NK-92 treated with Interleukin-12 subunit alpha and Interleukin-12 subunit beta, amount 100 ng/mL, for 24 hours (cell line): ENCODE data around the gene PTPRT.

Experiments
- DNase-seq: peaks from one replicate; lab custom pipeline; 2025; lab: John Stamatoyannopoulos, UW

Gene PTPRT

GRCh38 chr20:43022568-43022967, 167.1 kb downstream of the PTPRT start:
- DNase-seq, result no peak

DNA sequence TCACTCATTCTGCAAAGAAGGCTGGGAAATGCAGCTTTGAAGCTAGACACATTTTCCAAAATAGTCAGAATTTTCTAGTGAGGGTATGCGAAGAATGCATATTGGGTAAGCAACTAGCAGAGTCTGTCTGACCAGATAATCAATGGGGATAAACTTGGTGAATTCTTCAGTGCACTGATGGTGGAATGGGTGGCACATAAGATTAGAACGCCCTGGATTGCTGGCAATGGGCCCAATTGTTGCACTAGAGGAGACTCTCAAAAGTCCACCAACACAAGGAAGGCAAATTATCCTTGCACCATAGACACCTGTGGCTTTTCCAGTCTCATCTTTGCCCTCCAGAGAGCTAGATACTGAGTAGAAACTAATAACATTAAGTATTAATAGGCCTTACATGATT, 167.6 kb downstream of the PTPRT start:
- DNase-seq, result no peak

DNA sequence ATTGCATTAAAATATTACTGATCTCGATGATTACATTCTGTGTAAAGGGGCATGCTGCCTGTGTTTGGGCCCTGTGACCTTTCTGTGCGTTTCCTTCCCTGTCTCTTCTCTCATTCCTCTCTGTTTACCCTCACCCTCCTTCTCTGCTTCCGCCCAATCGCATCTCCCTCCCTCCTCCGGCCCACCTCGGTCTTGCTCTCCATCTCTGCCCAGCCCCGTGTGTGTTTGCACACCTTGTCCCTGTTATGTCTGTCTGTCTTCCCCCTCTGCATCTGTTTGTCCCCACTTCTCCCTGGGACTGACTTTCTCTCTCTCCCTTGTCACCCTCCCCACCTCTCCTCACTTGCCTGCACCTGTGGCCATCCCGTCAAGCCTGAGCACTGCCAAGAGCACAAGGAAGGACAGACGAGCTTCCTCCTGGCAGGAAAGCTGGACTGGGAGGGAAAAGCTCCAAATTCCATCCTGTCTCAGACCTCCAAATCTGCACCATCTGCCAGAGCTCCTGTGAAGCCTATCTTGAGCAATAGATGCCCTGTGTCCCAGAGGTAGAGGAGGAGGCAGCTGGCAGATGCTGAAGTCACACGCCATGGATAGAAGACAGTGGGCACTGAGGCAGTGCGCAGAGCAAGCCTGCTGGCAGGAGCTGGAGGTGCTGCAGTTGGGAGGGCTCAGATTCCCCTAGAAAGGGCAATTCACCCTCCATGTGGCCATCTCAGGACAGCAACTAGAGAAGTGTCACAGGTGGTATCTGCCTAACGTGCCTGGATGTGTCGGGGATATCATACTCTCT, 172.3 kb downstream of the PTPRT start:
- DNase-seq, result no peak

GRCh38 chr20:43016257-43016656, 173.4 kb downstream of the PTPRT start:
- no peak for DNase-seq

DNA sequence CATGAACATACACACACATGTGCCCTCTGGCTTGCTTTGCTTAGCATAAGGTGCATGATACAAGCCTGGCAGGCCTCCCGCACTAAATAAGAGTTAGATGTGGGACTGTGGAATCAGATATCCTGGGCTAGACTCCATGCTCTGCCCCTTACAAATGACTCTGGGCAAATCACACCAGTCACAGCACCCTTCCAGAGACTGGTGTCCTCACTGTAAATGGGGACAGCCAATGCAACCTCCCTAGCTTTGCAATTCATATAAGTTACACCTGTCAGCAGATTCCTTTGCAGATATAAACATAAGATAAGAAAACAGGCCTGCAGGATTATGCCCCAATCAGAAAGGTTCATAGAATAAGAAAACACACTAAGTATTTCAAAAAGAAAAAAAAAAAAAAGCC, 174.1 kb downstream of the PTPRT start:
- DNase-seq, result no peak

DNA sequence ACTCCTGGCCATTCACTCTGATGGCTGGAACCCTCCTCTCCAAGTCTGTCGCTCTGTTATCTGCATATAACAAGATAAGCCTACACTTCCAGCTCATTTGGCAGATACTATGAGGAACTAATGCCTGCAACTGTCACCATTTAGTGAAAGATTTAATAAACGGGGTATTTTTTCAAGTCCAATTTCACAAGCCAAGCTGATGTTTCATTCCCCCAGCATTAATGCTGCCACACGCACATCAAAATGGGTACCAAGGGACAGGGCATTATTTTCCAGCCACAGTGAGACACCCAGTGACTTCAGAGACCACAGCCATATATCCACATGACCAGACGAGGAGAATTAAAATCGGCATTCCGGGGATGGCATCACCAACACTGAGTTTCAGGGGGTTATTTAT, 175.5 kb downstream of the PTPRT start:
- no peak for DNase-seq

DNA sequence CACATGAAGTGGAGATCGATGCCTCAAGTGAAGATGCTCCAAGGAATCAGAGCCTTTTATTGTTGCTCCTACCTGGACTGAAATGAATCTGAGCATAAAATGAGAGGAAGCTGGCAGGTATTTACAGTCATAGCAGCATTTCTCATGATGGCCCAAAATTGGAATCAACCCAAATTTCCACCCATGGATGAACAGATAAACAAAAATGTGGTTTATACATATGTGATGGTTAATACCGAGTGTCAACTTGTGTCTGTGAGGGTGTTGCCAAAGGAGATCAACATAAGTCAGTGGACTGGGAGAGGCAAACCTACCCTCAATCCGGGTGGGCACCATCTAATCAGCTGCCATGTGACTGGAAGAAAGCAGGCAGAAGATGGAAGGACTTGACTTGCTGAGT, 178.2 kb downstream of the PTPRT start:
- DNase-seq, result no peak

GRCh38 chr20:43009532-43009931, 180.2 kb downstream of the PTPRT start:
- DNase-seq, result no peak

DNA sequence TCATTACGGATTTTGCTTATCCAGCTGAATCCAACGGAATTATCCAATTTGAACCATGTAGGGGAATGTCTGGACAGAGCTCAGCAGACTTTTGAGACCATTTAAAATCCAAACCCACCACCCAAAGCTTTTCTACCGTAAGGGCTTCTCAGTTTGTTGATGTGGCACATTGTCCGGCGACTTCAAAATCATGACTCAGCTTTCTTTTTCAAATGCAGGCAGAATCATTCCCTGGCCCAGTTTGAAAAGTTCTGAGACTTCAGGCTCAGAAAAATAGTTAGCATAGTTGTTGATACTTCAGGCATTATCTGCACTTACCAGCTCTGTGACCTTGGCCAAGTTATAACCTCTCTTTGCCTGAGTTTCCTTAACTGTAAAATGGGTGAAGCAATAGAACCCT, 182.2 kb downstream of the PTPRT start:
- DNase-seq, result no peak

- DNase-seq, result no peak
These were observed 182.9 kb downstream of the PTPRT start for GRCh38 chr20:43006651-43007375.

GRCh38 chr20:43003318-43003944, 186.3 kb downstream of the PTPRT start:
- DNase-seq, result no peak

DNA sequence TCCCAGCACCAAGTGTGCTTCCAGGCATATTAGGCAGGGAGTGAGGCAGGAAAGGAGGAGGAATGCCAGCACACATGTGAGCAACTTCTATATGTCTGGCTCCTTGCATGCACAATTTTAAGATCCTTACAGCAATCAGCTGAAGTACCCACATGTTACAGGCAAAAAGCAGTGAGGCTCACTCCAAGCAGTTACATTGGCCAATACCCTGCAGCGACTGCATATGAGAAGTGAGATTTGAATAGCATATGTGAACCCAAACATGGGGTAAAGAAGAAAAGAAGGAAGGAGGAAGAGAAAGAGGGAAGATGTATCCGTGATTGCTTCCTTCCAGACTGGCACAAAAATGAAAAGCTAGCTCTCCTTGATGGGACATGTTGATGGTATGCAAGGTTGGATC, 193.6 kb downstream of the PTPRT start:
- DNase-seq, result no peak

- no peak for DNase-seq
These were observed 201.4 kb downstream of the PTPRT start for GRCh38 chr20:42988319-42988718.

GRCh38 chr20:42987376-42988114, 202.2 kb downstream of the PTPRT start:
- no peak for DNase-seq

DNA sequence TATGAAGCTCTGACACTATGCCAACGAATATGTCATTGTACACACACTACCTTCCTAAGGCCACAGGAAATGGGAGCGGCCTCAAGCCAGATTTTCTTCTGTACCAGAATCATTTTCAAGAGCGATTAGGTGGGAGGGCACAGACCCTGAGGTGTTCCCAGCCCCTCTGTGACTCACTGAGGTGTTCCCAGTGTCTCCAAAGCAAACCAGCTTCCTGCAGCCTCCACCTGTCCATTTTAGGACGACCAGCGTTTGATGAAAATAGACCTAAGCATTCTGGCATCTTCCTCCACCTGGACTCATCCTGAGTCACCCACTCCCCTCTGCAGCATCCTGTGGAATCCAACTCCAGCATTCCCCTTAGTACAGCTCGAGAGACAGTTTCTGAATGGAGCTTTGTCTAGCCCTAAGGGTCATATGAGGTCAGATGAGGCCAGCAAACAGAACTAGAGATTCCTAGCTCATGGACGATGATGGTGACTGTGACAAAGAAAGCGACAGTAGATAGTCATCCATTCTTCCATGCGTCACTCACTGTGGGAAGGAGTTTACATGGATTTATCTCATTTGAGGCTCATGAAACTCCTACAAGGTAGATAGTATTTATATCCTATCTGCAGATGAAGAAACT, 203.4 kb downstream of the PTPRT start:
- DNase-seq, result no peak

DNA sequence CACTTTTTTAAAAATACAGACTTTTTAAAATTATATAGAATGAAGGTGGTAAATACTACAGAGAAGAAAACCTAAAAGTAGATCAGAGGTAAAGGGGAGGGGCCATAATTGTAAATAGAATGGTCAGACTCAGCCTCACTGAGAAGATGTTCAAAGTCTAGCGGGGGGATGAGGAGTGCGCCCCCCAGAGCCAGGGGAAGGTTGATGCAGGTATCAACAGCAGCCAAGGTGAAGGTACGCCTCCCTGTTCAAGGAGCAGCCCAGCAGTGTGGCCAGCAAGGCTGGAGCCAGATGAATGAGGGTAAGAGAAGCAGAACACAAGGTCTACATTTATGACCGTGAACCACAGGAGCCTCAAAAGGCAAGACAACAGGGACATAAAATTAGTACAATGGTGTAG, 204.1 kb downstream of the PTPRT start:
- no peak for DNase-seq

DNA sequence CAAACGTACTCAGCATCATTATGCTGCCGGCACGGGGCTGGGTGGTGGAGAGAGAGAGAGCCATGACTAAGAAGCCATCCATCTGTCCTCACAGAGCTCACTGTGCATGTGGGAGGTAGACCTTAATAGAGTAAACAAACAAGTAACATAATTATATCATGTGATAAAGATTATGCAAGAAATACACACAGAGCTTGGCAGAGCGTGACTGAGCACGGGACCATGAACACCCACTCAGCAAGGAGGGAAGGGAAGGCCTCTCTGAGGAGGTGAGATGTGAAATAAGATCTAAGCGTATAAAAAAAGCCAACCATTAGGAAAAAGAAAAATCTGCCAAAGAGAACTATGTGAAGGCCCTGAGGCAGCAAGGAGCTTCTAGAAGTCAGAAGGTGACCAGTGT, 207.5 kb downstream of the PTPRT start:
- DNase-seq, result no peak

- no peak for DNase-seq
These were observed 208.5 kb downstream of the PTPRT start for GRCh38 chr20:42981253-42981652.

GRCh38 chr20:42979720-42980119, 210.0 kb downstream of the PTPRT start:
- no peak for DNase-seq

- DNase-seq, result no peak
These were observed 211.3 kb downstream of the PTPRT start for GRCh38 chr20:42978184-42978974.

DNA sequence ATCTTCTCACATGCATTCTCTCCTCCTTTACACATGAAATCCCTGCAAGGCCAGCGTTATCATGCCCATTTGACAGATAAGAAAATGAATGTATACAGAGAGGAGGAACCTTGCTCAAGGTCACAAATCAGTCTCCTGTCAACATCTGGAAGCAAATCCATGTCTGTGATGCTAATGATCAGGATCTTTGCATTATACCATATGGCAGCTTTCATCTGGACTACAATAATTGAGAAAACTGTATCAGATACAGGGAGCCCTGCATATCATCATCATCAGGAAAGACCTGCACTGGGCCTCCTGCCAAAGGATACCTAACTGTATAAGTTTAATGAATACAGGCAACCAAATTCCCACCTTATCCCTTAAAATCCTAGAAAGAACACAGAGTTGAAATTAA, 213.7 kb downstream of the PTPRT start:
- no peak for DNase-seq
